T47D (cell line): ENCODE measurements around the gene TNRC18.
"Not testable (repeated sequence)": the region's sequence is repeated elsewhere in the genome, so short reads cannot be mapped to it uniquely, and the experiment has no call there.

Experiments
- DNase-seq, 2 experiments: peaks; one replicate each; pipeline versions ENCODE4 v3.0.0 to v3.0.0-alpha.2; 2011 to 2012; ENCODE audit warnings: low read depth in 1 of 2, low spot score in 1 of 2
- JUND ChIP-seq: IDR thresholded peaks from 2 replicates; pipeline ENCODE4 v1.6.1; 2012; ENCODE audit warnings: low read depth
- in situ Hi-C: cut with HindIII; loops from 2 replicates; pipeline ENCODE4 v1.10.0; 2016; ENCODE audit warnings: low sequenced_read_pairs, low pct_unique_long_range_greater_than_20kb

The TNRC18 gene

GRCh38 chr7:5382281-5382892 is 41.2 kb downstream of the TNRC18 start:
- no peak for DNase-seq
- no peak for TF ChIP-seq JUND
- in situ Hi-C loops = no loop called here

GRCh38 chr7:5381071-5381772 is 42.4 kb downstream of the TNRC18 start:
- in situ Hi-C loops = no loop called here
- DNase-seq = no peak
- no peak for TF ChIP-seq JUND

DNA sequence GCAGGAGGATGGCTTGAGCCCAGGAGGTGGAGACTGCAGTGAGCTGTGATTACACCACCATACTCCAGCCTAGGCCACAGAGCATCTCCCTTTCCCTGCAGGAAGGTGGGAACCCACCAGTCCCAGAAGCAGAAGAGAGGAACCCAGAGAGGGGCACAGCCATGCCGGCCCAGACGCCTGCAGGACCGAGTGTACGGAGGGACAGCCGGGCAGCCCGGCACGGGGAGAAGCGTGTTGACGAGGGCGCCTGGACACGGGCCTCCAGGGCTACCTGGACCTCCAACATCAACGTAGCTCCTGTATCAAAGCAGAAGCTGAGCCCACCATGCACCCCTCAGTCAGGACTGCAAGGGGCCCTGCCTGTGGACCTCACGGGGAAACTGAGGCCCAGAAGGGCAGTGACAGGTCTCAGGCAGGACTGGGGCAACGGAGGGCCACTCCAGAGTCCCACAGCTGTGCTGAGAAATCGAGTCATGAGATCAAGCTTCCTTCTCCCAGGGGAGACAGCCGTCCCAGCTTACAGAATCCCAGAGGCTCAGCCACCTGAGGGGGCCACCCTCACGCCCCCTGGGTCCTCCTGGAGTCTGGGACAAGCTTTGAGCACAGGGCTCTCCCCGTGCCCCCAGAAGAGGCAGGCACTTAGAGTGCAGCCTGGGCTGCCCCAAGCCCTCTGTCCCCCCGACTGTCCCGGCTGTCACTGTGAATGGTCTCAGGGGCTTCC is 43.1 kb downstream of the TNRC18 start:
- TF ChIP-seq JUND = no peak
- no peak for DNase-seq
- in situ Hi-C loops = no loop called here

GRCh38 chr7:5379546-5379945 is 44.1 kb downstream of the TNRC18 start:
- in situ Hi-C loops = no loop called here
- DNase-seq = no peak
- TF ChIP-seq JUND = no peak

GRCh38 chr7:5377816-5378215 is 45.8 kb downstream of the TNRC18 start:
- in situ Hi-C loops = no loop called here
- TF ChIP-seq JUND = no peak
- no peak for DNase-seq

GRCh38 chr7:5377279-5377678 is 46.4 kb downstream of the TNRC18 start:
- TF ChIP-seq JUND = no peak
- in situ Hi-C loops = no loop called here
- no peak for DNase-seq

- in situ Hi-C loops = no loop called here
- no peak for TF ChIP-seq JUND
- no peak for DNase-seq
These were observed 47.7 kb downstream of the TNRC18 start for GRCh38 chr7:5375925-5376324.

- DNase-seq = no peak
- in situ Hi-C loops = no loop called here
- TF ChIP-seq JUND = no peak
These were observed 49.2 kb downstream of the TNRC18 start for GRCh38 chr7:5374464-5374863.

GRCh38 chr7:5373300-5373699 is 50.3 kb downstream of the TNRC18 start:
- no peak for TF ChIP-seq JUND
- DNase-seq = no peak
- in situ Hi-C loops = no loop called here

- DNase-seq = no peak
- in situ Hi-C loops = no loop called here
- no peak for TF ChIP-seq JUND
These were observed 52.9 kb downstream of the TNRC18 start for GRCh38 chr7:5370454-5371353.

DNA sequence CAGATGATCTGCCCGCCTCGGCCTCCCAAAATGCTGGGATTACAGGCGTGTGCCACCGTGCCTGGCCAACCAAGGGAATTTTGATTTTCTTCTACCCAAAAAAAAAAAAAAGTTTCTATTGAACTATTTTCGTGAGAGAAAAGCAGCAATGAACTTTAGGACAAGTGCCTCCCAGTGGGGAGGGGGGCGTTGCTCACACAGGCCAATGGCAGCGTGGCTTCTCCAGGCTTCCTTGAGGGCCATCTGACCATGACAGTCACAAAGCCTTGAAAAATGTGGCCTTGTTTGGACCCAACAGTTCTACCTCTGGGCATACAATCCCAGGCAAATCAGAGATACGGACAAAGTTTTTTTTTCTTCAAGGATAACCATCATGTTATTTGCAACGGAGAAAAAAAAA is 56.0 kb downstream of the TNRC18 start:
- no peak for TF ChIP-seq JUND
- DNase-seq = no peak
- in situ Hi-C loops = no loop called here

DNA sequence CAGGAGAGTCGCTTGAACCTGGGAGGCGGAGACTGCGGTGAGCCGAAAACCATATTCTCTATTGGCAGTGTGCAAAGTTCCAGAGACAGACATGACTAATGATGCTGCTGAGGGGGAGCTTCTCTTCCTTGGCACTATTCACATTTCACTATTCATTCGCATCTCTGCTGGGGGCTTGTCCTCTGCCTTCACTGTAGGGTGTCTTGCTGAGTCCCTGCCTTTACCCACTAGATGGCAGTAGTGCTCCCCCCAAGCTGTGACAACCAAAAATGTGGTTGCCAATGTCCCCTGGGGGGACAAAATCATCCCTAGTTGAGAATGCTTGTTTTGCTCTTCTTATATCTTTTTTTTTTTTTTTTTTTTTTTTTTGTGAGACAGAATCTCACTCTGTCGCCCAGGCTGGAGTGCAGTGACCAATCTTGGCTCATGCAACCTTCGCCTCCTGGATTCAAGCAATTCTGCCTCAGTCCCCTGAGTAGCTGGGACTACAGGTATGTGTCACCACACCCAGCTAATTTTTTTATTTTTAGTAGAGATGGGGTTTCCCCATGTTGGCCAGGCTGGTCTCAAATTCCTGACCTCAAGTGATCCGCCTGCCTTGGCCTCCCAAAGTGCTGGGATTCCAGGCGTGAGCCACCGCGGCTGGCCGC is 57.5 kb downstream of the TNRC18 start:
- peak; percentile 90 to 91 for DNase-seq
- in situ Hi-C loops = not testable (repeated sequence)
